Stimulated activated naive CD8-positive, alpha-beta T cell treated with anti-CD3 and anti-CD28 coated beads, Interleukin-15, amount 100 ng/mL, for 72 hours (primary cell): ENCODE data around the gene CLIC4.
"Not testable (repeated sequence)": the region's sequence is repeated elsewhere in the genome, so short reads cannot be mapped to it uniquely, and the experiment has no call there.

Source experiments
- ATAC-seq: fragments of 150-1000 bp; cut with Tn5 transposase; 2 replicates; pipeline ENCODE4 v1.10.0; 2021; ENCODE audit warnings: mild to moderate bottlenecking, moderate library complexity
- DNase-seq, 2 donors: peaks; one replicate each; pipeline ENCODE4 v3.0.0; 2021 to 2022
- H3K27ac Mint-ChIP-seq, 2 donors: one replicate each; pipeline ENCODE4 v1.8.0; 2022; ENCODE audit warnings: mild to moderate bottlenecking in 2 of 2, mixed read lengths in 2 of 2, moderate library complexity in 2 of 2
- H3K27me3 Mint-ChIP-seq: one replicate; pipeline ENCODE4 v1.8.0; 2022; ENCODE audit warnings: mixed read lengths
- H3K4me1 Mint-ChIP-seq: one replicate; pipeline ENCODE4 v1.8.0; 2022; ENCODE audit warnings: mild to moderate bottlenecking, mixed read lengths
- H3K4me3 Mint-ChIP-seq, 2 donors: one replicate each; pipeline ENCODE4 v1.8.0; 2022; ENCODE audit warnings: mild to moderate bottlenecking in 2 of 2, mixed read lengths in 2 of 2, moderate library complexity in 1 of 2
- H3K9me3 Mint-ChIP-seq, 2 donors: one replicate each; pipeline ENCODE4 v1.8.0; 2022; ENCODE audit warnings: mixed read lengths in 2 of 2

CLIC4 gene

DNA sequence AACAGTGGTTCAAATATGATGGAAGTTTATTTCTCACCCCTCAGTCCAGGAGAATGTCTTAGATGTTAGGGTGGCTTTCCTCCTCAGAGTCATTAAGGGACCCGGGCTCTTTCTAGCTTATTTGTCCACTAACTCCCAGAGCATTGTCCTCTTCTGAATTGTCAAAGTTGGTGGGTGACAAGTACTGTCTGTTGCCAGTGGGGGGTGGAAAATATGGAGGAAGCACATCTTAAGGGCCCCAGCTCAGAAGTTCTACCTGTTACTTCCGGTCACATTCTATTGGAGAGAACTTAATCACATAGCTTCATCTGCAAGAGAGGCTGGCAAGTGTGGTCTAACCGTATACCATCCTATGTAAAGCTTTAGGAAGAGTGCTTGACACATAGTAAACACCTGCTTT is 7.1 kb downstream of the CLIC4 start:
- no peak for ATAC-seq
- H3K9me3 Mint-ChIP-seq: no peaks in the 10 kb centered on the region
- H3K27ac Mint-ChIP-seq: no peak overlapping the region
- peaks cover 21% of the 10 kb centered on the region for H3K4me1 Mint-ChIP-seq
- DNase-seq: no peak
- peaks cover 14% of the 10 kb centered on the region for H3K27me3 Mint-ChIP-seq
- H3K4me3 Mint-ChIP-seq: no peak overlapping the region

DNA sequence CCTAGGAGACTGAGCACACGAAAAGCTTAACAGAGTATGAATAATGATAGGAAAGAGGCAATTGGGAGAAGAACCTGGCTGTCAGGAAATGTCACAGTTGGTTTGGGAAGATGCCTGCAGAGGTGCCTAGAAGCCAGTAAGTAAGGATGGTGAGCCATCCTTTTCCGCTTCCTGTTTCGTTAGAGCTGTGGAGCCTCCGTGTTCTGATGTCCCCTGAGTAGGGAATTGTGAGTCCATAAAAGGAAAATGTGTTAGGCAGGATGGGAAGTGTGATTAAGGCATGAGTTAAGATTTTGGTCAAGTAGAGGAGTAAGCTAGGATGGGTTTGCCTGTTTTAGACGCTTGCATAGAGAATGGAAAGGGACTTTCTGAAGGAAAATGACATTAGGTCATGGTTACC is 9.0 kb downstream of the CLIC4 start:
- no peaks in the 10 kb centered on the region for H3K9me3 Mint-ChIP-seq
- H3K27ac Mint-ChIP-seq: no peak overlapping the region
- H3K4me3 Mint-ChIP-seq: no peak overlapping the region
- peaks cover 2% of the 10 kb centered on the region for H3K4me1 Mint-ChIP-seq
- no peak for ATAC-seq
- no peak for DNase-seq
- peaks cover 12% of the 10 kb centered on the region for H3K27me3 Mint-ChIP-seq

DNA sequence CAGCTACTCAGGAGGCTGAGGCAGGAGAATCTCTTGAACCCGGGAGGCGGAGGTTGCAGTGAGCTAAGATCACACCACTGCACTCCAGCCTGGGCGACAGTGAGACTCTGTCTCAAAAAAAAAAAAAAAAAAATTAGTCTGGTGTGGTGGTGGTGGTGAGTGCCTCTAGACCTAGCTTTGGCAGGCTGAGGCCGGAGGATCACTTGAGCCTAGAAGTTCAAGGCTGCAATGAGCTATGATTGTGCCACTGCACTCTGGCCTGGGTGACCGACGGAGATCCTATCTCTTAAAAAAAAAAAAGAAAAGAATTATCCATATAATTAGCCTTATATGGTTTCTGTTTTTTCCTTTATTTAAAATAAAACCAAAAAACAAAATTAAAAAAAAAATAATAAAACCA is 10.1 kb downstream of the CLIC4 start:
- H3K27me3 Mint-ChIP-seq: peaks cover 11% of the 10 kb centered on the region

DNA sequence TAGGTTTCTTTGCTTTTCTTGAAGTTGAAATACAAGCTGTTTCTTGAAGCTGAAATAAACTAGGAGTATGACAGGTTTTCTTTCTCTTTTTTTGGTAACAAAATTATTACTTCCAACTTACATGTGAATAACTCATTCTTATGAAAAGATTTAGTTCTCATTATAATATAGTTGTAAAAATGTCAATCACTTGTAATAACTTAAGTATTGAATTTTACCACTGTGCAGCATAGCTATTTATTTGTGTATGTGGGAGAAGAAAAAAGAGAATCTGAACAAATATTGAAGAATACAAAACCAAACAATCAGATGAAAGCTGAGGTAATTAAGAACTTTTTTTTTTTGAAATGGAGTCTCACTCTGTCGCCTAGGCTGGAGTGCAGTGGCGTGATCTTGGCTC is 11.1 kb downstream of the CLIC4 start:
- DNase-seq (no peak), ATAC-seq (no peak)
- no peak overlapping the region for H3K27ac Mint-ChIP-seq
- no peak overlapping the region for H3K4me3 Mint-ChIP-seq
- H3K4me1 Mint-ChIP-seq: no peaks in the 10 kb centered on the region
- no peaks in the 10 kb centered on the region for H3K9me3 Mint-ChIP-seq
- peaks cover under 1% of the 10 kb centered on the region for H3K27me3 Mint-ChIP-seq

More for the DNA sequence above, 10.1 kb downstream of the CLIC4 start:
- DNase-seq, ATAC-seq, H3K9me3 Mint-ChIP-seq, H3K4me1 Mint-ChIP-seq, H3K27ac Mint-ChIP-seq, H3K4me3 Mint-ChIP-seq: not testable (repeated sequence)

DNA sequence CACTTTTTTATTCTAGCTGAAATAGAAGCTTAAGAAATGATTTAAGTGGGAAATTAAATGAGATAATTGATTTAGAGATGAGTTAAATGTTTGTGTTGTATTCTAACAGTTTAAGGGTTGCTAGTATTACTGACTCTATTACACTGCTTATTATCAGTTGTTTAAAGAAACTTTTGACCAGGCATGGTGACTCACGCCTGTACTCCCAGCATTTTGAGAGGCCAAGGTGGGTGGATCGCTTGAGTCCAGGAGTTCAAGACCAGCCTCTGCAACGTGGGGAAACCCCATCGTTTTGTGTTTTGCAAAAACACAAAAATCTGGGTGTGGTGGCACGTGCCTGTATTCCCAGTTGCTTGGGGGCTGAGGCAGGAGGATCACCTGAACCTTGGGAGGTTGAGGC is 14.2 kb downstream of the CLIC4 start:
- H3K4me1 Mint-ChIP-seq: no peaks in the 10 kb centered on the region
- H3K27me3 Mint-ChIP-seq: no peaks in the 10 kb centered on the region
- H3K27ac Mint-ChIP-seq: no peak overlapping the region
- H3K9me3 Mint-ChIP-seq: no peaks in the 10 kb centered on the region
- DNase-seq (no peak), ATAC-seq (no peak)
- H3K4me3 Mint-ChIP-seq: no peak overlapping the region

DNA sequence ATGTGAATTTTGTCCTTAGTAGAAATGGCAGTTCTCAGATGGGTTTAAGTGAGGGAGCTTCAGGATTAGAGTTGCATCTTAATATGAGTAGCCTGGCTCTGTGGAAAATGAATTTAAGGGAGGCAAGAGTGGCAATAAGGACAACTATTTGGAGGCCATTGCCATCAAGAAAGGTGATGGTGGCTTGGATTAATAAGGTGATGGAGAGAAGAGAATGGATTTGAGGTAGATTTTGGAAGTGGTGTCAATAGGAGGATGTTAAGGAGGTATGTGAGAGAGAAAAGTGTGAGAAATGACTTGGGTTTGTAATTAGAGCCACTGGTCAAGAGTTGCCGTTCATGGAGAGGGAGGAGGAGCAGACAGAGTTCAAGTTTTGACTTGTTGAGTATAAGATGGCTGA is 16.3 kb downstream of the CLIC4 start:
- no peaks in the 10 kb centered on the region for H3K4me1 Mint-ChIP-seq
- H3K27ac Mint-ChIP-seq: no peak overlapping the region
- DNase-seq (no peak), ATAC-seq (no peak)
- no peaks in the 10 kb centered on the region for H3K9me3 Mint-ChIP-seq
- no peaks in the 10 kb centered on the region for H3K27me3 Mint-ChIP-seq
- H3K4me3 Mint-ChIP-seq: no peak overlapping the region

DNA sequence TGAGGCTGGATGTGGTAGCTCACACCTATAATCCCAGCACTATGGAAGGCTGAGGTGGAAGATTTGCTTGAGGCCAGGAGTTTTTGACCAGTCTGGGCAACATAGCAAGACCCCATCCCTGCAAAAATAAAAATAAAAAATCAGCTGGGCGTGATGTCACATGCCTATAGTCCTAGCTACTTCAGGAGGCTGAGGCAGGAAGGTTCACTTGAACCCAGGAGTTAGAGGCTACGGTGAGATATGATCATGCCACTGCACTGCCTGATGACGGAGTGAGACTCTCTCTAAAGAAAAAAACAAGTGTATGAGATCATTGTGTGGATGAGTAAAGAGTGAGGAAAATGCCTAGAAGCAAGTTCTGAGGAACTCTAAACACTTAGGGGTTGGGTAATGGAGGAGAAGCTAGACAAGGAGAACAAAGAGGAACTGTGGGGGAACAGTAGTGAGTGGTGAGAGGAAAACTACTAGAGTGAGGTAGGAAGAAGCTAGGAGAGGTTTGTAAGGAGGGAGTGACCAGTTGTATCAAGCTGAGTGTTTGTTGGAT is 17.0 kb downstream of the CLIC4 start:
- DNase-seq (no peak), ATAC-seq (no peak)
- Mint-ChIP-seq H3K27me3 (no peaks in the 10 kb centered on the region), H3K4me1 (no peaks in the 10 kb centered on the region), H3K27ac (no peak overlapping the region), H3K4me3 (no peak overlapping the region), H3K9me3 (no peaks in the 10 kb centered on the region)

DNA sequence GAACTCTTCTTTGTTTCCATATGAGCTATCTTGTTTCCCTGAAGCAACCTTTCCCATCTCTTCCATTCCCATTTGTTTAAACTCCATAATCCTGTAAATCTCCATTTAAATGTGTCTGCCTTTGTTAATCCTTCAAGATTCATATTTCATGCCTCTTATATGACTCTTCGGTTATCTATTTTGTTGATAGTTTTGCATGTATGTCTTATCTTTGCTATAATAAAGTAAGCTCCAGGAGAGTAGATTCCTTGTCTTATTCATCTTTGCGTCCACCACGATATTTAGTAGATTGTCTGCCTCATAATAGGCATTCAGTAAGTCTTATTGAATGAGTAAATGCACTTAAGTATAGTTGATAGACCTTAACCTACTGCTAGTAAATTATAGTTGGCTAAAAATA is 18.4 kb downstream of the CLIC4 start:
- no peak for DNase-seq
- no peaks in the 10 kb centered on the region for H3K27me3 Mint-ChIP-seq
- no peak overlapping the region for H3K4me3 Mint-ChIP-seq

DNA sequence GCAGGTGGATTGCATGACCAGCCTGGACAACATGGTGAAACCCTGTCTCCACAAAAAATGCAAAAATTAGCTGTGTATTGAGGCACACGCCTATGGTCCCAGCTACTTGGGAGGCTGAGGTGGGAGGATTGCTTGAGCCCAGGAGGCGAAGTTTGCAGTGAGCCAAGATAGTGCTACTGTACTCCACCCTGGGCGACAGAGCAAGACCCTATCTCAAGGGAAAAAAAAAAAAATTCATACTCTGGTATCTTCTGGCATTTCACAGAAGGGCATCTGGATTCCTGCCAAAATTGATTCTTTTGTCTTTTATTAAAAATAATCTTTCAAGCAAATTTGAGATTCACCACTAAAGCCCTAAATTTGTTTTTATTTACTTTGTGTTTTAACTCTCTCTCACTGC is 19.2 kb downstream of the CLIC4 start:
- H3K4me3 Mint-ChIP-seq: no peak overlapping the region
- ATAC-seq (no peak), DNase-seq (no peak)
- peaks cover 4% of the 10 kb centered on the region for H3K4me1 Mint-ChIP-seq
- no peaks in the 10 kb centered on the region for H3K27me3 Mint-ChIP-seq
- H3K27ac Mint-ChIP-seq: no peak overlapping the region
- H3K9me3 Mint-ChIP-seq: no peaks in the 10 kb centered on the region

More for the DNA sequence above, 18.4 kb downstream of the CLIC4 start:
- Mint-ChIP-seq H3K27ac (no peak overlapping the region), H3K9me3 (no peaks in the 10 kb centered on the region), H3K4me1 (no peaks in the 10 kb centered on the region)
- no peak for ATAC-seq

DNA sequence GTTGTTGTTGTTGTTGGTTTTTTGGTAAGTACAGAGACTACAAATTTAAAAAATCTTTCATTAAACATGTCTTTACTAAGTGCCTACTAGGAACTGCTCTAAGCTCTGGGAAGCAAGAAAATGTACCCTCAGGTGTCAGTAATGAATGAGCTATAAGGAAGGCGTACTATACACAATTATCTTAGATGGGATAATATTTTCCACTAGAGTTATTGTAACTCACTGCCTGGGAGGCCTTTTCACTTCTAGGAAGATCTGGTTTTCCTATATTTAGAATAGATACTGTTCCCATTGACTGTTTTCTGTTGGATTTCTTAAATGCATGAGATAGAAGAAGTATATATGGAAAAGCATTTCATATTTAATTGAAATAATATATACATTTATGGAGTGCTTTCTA is 19.6 kb downstream of the CLIC4 start:
- ATAC-seq: no peak
- H3K9me3 Mint-ChIP-seq: no peaks in the 10 kb centered on the region
- peaks cover 8% of the 10 kb centered on the region for H3K4me1 Mint-ChIP-seq
- H3K4me3 Mint-ChIP-seq: no peak overlapping the region
- no peak for DNase-seq
- no peaks in the 10 kb centered on the region for H3K27me3 Mint-ChIP-seq
- no peak overlapping the region for H3K27ac Mint-ChIP-seq

DNA sequence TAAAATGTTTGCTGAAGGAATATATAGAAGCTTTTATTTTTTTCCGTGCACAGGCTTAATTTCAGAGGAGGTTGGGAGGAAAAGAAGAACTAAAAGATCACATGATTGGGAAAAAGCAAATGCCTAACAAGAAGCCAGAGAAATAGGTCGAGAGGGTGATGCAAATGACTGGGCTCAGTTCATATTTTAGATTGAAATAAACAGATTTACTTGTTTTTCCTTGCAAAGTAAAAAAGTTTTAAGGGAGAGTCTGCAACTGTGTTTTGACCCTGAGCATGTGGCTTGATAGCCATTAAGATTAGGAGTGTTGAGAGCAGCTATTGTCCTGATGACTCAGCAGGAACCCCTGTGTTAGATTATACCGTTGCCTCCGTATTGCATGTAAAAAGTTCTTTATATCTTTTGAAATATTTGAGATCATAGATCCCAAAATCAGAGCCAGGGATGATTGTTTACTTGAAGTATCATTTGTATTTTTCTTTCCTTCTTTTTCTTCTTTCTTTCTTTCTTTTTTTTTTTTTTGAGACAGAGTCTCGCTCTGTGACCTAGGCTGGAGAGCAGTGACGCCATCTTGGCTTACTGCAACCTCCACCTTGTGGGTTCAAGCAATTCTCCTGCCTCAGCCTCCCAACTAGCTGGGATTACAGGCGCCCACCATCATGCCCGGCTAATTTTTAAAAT is 20.2 kb downstream of the CLIC4 start:
- no peak for ATAC-seq
- no peak for DNase-seq
- Mint-ChIP-seq H3K4me1 (peaks cover 14% of the 10 kb centered on the region), H3K9me3 (no peaks in the 10 kb centered on the region), H3K27me3 (no peaks in the 10 kb centered on the region), H3K27ac (no peak overlapping the region), H3K4me3 (no peak overlapping the region)

DNA sequence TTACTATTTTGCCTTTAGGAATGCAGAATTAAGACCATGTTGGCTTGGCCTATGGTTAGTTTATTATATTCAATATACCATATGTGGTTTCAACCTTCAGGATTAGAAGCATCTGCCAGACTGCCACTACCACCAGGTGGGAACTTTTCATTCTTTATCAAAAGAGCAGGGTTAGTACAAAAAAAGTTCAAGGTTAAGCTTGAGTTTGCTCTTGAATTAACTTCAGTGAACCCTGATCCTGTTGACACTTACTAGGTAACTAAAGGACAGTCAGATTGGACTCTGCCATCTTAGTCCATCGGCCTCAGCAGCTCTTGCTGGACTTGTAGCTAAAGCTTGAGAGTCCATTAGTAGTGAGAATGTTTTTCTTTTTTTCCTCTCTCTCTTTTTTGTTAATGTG is 22.1 kb downstream of the CLIC4 start:
- Mint-ChIP-seq H3K27me3 (no peaks in the 10 kb centered on the region), H3K27ac (no peak overlapping the region), H3K4me1 (peaks cover 18% of the 10 kb centered on the region), H3K4me3 (no peak overlapping the region), H3K9me3 (no peaks in the 10 kb centered on the region)
- ATAC-seq: no peak
- DNase-seq: no peak

DNA sequence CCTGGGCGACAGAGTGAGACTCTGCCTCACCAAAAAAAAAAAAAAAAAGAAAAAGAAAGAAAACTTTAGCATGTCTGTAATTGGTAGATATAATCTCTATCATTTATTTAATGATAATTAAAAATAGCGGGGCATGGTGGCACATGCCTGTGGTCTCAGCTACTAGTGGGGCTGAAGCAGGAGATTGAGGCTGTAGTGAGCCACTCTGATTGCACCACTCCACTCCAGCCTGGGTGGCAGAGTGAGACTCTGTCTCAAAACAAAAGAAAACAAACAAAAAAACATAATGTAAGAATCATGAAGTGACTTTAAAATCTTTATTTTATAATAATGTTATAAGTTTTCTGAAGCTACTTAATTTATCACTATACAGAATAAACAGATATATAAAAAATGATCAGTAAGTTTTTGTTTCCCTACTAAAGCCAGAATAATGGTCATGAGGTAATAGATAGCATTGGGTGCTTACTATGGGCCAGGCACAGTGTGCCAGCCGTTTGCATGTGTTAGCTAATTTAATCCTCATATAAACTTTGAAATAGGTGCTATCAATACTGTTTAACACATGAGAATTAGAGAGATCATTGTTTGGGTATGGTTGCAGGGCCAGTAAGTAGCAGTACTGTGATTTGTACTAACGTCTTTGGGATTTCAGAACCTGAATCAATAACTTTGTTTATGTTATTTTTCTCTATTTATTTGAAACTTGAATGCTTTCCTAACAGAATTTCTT is 23.8 kb downstream of the CLIC4 start:
- ATAC-seq: no peak

DNA sequence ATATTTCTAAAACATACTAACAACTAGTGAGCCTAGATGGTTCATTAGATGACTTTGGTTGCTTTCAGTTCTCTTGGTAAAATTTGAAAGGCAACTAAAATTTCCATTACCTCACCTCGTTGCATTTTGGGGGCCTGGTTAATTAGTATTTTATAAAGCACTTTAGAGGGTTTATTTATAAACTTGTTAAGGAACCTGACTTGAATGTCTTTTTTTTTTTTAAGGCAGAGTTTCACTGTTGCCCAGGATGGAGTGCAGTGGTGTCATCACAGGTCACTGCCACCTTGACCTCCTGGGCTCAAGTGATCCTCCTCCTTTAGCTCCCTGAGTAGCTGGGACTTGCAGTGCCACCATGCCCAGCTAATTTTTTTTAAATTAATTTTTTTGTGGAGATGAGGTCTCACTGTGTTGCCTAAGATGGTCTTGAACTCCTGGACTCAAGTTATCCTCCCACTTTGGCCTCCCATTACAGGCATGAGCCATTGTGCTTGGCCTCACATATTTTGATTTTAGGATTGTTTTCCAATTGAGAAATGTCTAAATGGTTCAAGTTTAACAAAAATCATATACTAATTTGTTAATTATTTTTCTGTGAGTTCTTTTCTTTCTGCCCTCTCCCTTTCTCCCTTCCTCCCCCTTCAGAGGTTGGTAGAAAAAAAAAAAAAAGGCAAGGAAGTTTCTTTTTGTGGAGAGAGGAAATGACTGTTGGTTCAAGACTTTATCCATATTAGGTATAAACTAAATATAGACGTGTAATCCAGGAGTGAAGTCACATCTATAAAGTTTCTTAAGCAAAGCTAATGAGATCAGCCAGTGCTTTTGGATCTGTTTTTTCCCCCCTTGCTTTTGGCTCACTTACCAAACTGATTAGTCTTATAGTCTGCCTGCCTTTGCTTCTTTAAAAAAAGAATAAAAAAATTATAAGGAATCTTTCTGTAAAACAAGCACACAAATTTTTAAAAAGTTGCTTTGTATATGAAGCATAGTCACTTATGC is 24.7 kb downstream of the CLIC4 start:
- H3K9me3 Mint-ChIP-seq: no peaks in the 10 kb centered on the region
- H3K4me1 Mint-ChIP-seq: peaks cover 18% of the 10 kb centered on the region
- DNase-seq (no peak), ATAC-seq (no peak)
- H3K4me3 Mint-ChIP-seq: no peak overlapping the region
- H3K27ac Mint-ChIP-seq: no peak overlapping the region
- H3K27me3 Mint-ChIP-seq: no peaks in the 10 kb centered on the region

More for the DNA sequence above, 23.8 kb downstream of the CLIC4 start:
- no peaks in the 10 kb centered on the region for H3K27me3 Mint-ChIP-seq
- no peak for DNase-seq
- no peaks in the 10 kb centered on the region for H3K9me3 Mint-ChIP-seq
- no peak overlapping the region for H3K4me3 Mint-ChIP-seq
- peaks cover 18% of the 10 kb centered on the region for H3K4me1 Mint-ChIP-seq
- no peak overlapping the region for H3K27ac Mint-ChIP-seq

DNA sequence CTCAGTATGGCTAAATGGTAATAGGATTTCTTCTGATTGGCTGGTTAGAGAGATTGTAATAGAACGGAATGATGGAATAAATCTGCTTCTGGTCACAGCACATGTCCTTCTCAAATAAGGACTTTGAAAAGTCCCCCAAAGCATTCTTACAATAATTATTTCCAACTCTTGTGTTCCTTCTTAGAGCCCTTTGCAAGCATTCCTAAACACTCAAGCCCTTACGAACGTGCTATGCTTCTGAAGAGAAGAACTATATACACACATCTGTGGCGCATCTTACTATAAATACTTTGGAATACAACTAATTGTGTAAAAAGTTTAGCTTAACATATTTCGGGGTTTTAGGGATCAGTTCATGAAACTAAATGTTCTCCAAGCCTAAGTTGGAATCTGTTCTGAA is 25.6 kb downstream of the CLIC4 start:
- Mint-ChIP-seq H3K4me3 (no peak overlapping the region), H3K27ac (no peak overlapping the region), H3K27me3 (no peaks in the 10 kb centered on the region), H3K4me1 (peaks cover 18% of the 10 kb centered on the region), H3K9me3 (no peaks in the 10 kb centered on the region)
- DNase-seq: no peak
- no peak for ATAC-seq
